WI38 (cell line): Measurements from ENCODE around the gene DHRSX.
"Not testable (repeated sequence)": the region's sequence is repeated elsewhere in the genome, so short reads cannot be mapped to it uniquely, and the experiment has no call there.

Experiments
- H3K4me3 ChIP-seq: 2 replicates; pipeline ENCODE4 v1.5.1; 2011; ENCODE audit warnings: low read depth, mild to moderate bottlenecking, control low read depth, low read length
- CTCF ChIP-seq: IDR thresholded peaks from 2 replicates; pipeline ENCODE4 v1.5.1; 2012; ENCODE audit warnings: low read depth, mild to moderate bottlenecking, control low read depth, low read length

Gene DHRSX

GRCh38 chrX:2533424-2533823 is 32.6 kb upstream of the DHRSX start:
- no peak overlapping the region for H3K4me3 ChIP-seq
- no peak for TF ChIP-seq CTCF

- H3K4me3 ChIP-seq, result no peak overlapping the region
- no peak for TF ChIP-seq CTCF
Observed at GRCh38 chrX:2526390-2526789, 25.6 kb upstream of the DHRSX start.

GRCh38 chrX:2523911-2524310 is 23.1 kb upstream of the DHRSX start:
- no peak overlapping the region for H3K4me3 ChIP-seq
- no peak for TF ChIP-seq CTCF

- no peak for TF ChIP-seq CTCF
- no peak overlapping the region for H3K4me3 ChIP-seq
Observed at GRCh38 chrX:2521927-2522386, 21.2 kb upstream of the DHRSX start.

GRCh38 chrX:2521092-2521926 is 20.5 kb upstream of the DHRSX start:
- no peak overlapping the region for H3K4me3 ChIP-seq

GRCh38 chrX:2520539-2520938 is 19.8 kb upstream of the DHRSX start:
- H3K4me3 ChIP-seq, result no peak overlapping the region
- no peak for TF ChIP-seq CTCF

More at GRCh38 chrX:2521092-2521926, 20.5 kb upstream of the DHRSX start:
- TF ChIP-seq CTCF, result no peak

- not testable (repeated sequence) for H3K4me3 ChIP-seq
Observed at GRCh38 chrX:2519638-2520037, 18.9 kb upstream of the DHRSX start.
